ENCODE results near the gene UGT1A5. TPM values are rescaled to one million over a fixed set of nuclear protein-coding genes. Genes with fewer than 3 reads are reported as not detected.

The UGT1A5 gene
- total and polyA plus RNA-seq, 2 of the 4 experiments (the other 2 are of a cell fraction) = not detected

- WGBS, 2 experiments (ENCODE audit: extremely low coverage in 2 of 2, insufficient read length in 1 of 2) = no CpG with 5 or more reads among the region's 4 CpGs
- no peaks in the 10 kb centered on the region for H3K36me3 ChIP-seq (ENCODE audit: control insufficient read depth, insufficient read depth, low read length)
- H3K27me3 ChIP-seq (ENCODE audit: control insufficient read depth, insufficient read depth, low read length) = no peaks in the 10 kb centered on the region
- no peaks in the 10 kb centered on the region for H4K20me1 ChIP-seq (ENCODE audit: insufficient read depth, low read length)
- no peak overlapping the region for H3K4ac ChIP-seq (ENCODE audit: low read depth, low read length)
- no peak overlapping the region for H2AFZ ChIP-seq (replicated peaks; ENCODE audit: low read length, poor library complexity)
- no peak for TF ChIP-seq CHD1 (IDR thresholded peaks at IDR 0.05; ENCODE audit: low read depth, low read length)
- no peak for TF ChIP-seq USF2 (IDR thresholded peaks at IDR 0.05; ENCODE audit: low read depth, low read length)
- no peak for TF ChIP-seq FOS (IDR thresholded peaks at IDR 0.05; ENCODE audit: low read depth, low read length)
- no peak for TF ChIP-seq RCOR1 (IDR thresholded peaks at IDR 0.05; ENCODE audit: insufficient replicate concordance, low read length)
- TF ChIP-seq NFE2L2 (IDR thresholded peaks at IDR 0.05; ENCODE audit: low read depth, low read length) = no peak
- TF ChIP-seq RFX5 (IDR thresholded peaks at IDR 0.05; ENCODE audit: low read depth, low read length) = no peak
- TF ChIP-seq CTCF (conservative IDR thresholded peaks at IDR 0.05; ENCODE audit: low read depth, low read length) = no peak
- no peak for TF ChIP-seq MAZ (IDR thresholded peaks at IDR 0.05; ENCODE audit: borderline replicate concordance, low read depth, low read length)
- no peak for TF ChIP-seq POLR2A (IDR thresholded peaks at IDR 0.05; ENCODE audit: low read depth, low read length)
- TF ChIP-seq MXI1 (IDR thresholded peaks at IDR 0.05; ENCODE audit: borderline replicate concordance, low read depth, low read length) = no peak
- TF ChIP-seq CEBPB (IDR thresholded peaks at IDR 0.05; ENCODE audit: low read depth, low read length) = no peak
- no peak for TF ChIP-seq BHLHE40 (IDR thresholded peaks at IDR 0.05; ENCODE audit: low read depth, low read length)
- TF ChIP-seq SMC3 (IDR thresholded peaks at IDR 0.05; ENCODE audit: low read depth, low read length) = no peak
- no TSS peak for BruUV-seq (replicated peaks)
- POLR2A ChIA-PET (ENCODE audit: unreplicated experiment) = no interaction called here
- no peak overlapping the region for H2BK15ac ChIP-seq (ENCODE audit: low read depth, low read length)
- no peak overlapping the region for H2AK5ac ChIP-seq (ENCODE audit: low read depth, low read length)
- H3K4me1 ChIP-seq (ENCODE audit: control insufficient read depth, insufficient read depth, low read length) = no peaks in the 10 kb centered on the region
- H3K18ac ChIP-seq (ENCODE audit: low read depth, low read length) = no peak overlapping the region
- no peak overlapping the region for H4K5ac ChIP-seq (ENCODE audit: low read depth, low read length)
- ATAC-seq (ENCODE audit: low read depth) (no peak), DNase-seq (no peak)
- no peak overlapping the region for H2BK120ac ChIP-seq (ENCODE audit: low read depth, low read length)
- H2AK9ac ChIP-seq (replicated peaks; ENCODE audit: low read depth, low read length, poor library complexity) = no peak overlapping the region
- H3K4me2 ChIP-seq (ENCODE audit: low read depth, low read length) = no peak overlapping the region
- H3K4me3 ChIP-seq (ENCODE audit: insufficient read depth, low read depth, low read length) = no peak overlapping the region
- no peak overlapping the region for H3K27ac ChIP-seq (ENCODE audit: insufficient read depth, low read length)
- no peak overlapping the region for H4K8ac ChIP-seq (ENCODE audit: low read depth in 2 of 2, low read length in 2 of 2)
- CTCF ChIA-PET = no interaction called here
- no peak overlapping the region for H2BK20ac ChIP-seq (ENCODE audit: low read depth, low read length)
- no peaks in the 10 kb centered on the region for H3K9me3 ChIP-seq (ENCODE audit: control insufficient read depth, insufficient read depth, low read length)
- H3K23ac ChIP-seq (ENCODE audit: low read depth, low read length) = no peak overlapping the region
- no peak overlapping the region for H4K91ac ChIP-seq (ENCODE audit: insufficient read depth, low read depth, low read length)
- H3K79me1 ChIP-seq (ENCODE audit: low read depth in 1 of 2, low read length in 2 of 2) = no peaks in the 10 kb centered on the region
- no peak overlapping the region for H2BK5ac ChIP-seq (ENCODE audit: low read depth, low read length, poor library complexity, severe bottlenecking)
- dilution Hi-C loops (cut with HindIII; ENCODE audit: low sequenced_read_pairs, unreplicated experiment) = no loop called here
- no peak overlapping the region for H3K14ac ChIP-seq (replicated peaks; ENCODE audit: low read depth, low read length)
- no peak overlapping the region for H3K56ac ChIP-seq (ENCODE audit: extremely low read depth, insufficient read depth, low read length)
- intact Hi-C loops (cut with micrococcal nuclease) = no loop called here
- in situ Hi-C loops (cut with MboI; ENCODE audit: low sequenced_read_pairs) = no loop called here
- no peaks in the 10 kb centered on the region for H3K9me1 ChIP-seq (ENCODE audit: insufficient read depth, low read length)
- no peak overlapping the region for H3K9ac ChIP-seq (ENCODE audit: low read depth, low read length)
These were observed 37.7 kb upstream of the UGT1A5 start for GRCh38 chr2:233674995-233675394.
